ENCODE results near the gene PCDH9.

DNA sequence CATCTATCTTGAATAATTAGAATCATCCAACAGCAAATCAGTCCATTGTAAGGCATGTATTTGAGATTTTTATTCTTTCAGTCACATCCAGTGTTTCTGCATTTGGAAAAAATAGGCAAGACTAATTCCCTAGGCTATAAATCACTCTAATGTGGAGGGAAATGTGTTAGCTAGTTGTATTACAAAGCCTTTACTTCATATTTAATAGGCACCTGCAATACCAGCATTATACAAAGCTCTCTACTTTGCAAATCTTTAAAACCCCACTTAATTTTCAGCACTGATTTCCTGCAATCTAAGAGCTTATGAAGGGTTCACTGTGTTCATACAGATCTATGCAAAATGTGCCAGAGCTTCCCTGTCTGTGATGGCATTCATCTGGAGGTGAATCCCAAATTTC lies 12.3 kb downstream of the PCDH9 start:
- TF ChIP-seq POLR2A (IDR thresholded peaks at IDR 0.05; ENCODE audit: low read depth, low read length) (no peak), TAF1 (IDR thresholded peaks at IDR 0.05; ENCODE audit: borderline replicate concordance, low read depth, low read length) (no peak), POLR2AphosphoS5 (IDR thresholded peaks at IDR 0.05; ENCODE audit: low read depth, low read length) (no peak)
